ENCODE results near the gene ARL15.

ARL15 gene

GRCh38 chr5:54311176-54311677 is 854 bp upstream of the ARL15 start:
- no peaks in the 10 kb centered on the region for H4K20me1 ChIP-seq (ENCODE audit: insufficient read depth, low read length)
- peak overlapping the region; percentile 50 to 80; a peak in 3 of 4 replicates for H3K4me3 ChIP-seq (ENCODE audit: low read depth in 1 of 2, low read length in 2 of 2)
- H3K4me2 ChIP-seq (ENCODE audit: insufficient read depth, low read length), result peak overlapping the region; percentile 67
- H3K9ac ChIP-seq (ENCODE audit: low read depth, low read length), result peak overlapping the region; percentile 79
- H3K36me3 ChIP-seq (ENCODE audit: insufficient read depth, low read length), result no peaks in the 10 kb centered on the region
- no peak for TF ChIP-seq EZH2 (IDR thresholded peaks at IDR 0.05; ENCODE audit: borderline replicate concordance, low read depth, low read length, severe bottlenecking)
- TF ChIP-seq CTCF (IDR thresholded peaks at IDR 0.05; ENCODE audit: borderline replicate concordance, extremely low read depth, low read length, poor library complexity, severe bottlenecking), result no peak
- H3K9me3 ChIP-seq (ENCODE audit: insufficient read depth, low read length, severe bottlenecking), result no peaks in the 10 kb centered on the region
- no peak for DNase-seq
- H3K79me2 ChIP-seq (ENCODE audit: insufficient read depth, low read length), result peaks cover 23% of the 10 kb centered on the region
- H3K4me1 ChIP-seq (ENCODE audit: insufficient read depth, low read length), result peaks cover 33% of the 10 kb centered on the region
- no peak for ATAC-seq (ENCODE audit: insufficient read depth, low read depth)
- H3K27ac ChIP-seq (ENCODE audit: low read length), result peak overlapping the region; percentile 85
- no peaks in the 10 kb centered on the region for H3K27me3 ChIP-seq (ENCODE audit: insufficient read depth, low read length, poor library complexity)
- H2AFZ ChIP-seq (ENCODE audit: low read depth, low read length), result peak overlapping the region; percentile 96

GRCh38 chr5:54309691-54310432 is 511 bp downstream of the ARL15 start:
- Histone ChIP-seq H3K27me3 (ENCODE audit: insufficient read depth, low read length, poor library complexity) (no peaks in the 10 kb centered on the region), H3K4me2 (ENCODE audit: insufficient read depth, low read length) (peak overlapping the region; percentile 67), H3K4me3 (ENCODE audit: low read depth in 1 of 2, low read length in 2 of 2) (peak overlapping the region; percentile 58 to 80; a peak in 3 of 4 replicates), H3K79me2 (ENCODE audit: insufficient read depth, low read length) (peaks cover 27% of the 10 kb centered on the region), H4K20me1 (ENCODE audit: insufficient read depth, low read length) (no peaks in the 10 kb centered on the region), H3K36me3 (ENCODE audit: insufficient read depth, low read length) (no peaks in the 10 kb centered on the region), H3K9me3 (ENCODE audit: insufficient read depth, low read length, severe bottlenecking) (no peaks in the 10 kb centered on the region), H3K27ac (ENCODE audit: low read length) (peak overlapping the region; percentile 84), H3K9ac (ENCODE audit: low read depth, low read length) (peak overlapping the region; percentile 79), H3K4me1 (ENCODE audit: insufficient read depth, low read length) (peaks cover 33% of the 10 kb centered on the region), H2AFZ (ENCODE audit: low read depth, low read length) (peak overlapping the region; percentile 91)
- TF ChIP-seq EZH2 (IDR thresholded peaks at IDR 0.05; ENCODE audit: borderline replicate concordance, low read depth, low read length, severe bottlenecking), result no peak
- TF ChIP-seq CTCF (IDR thresholded peaks at IDR 0.05; ENCODE audit: borderline replicate concordance, extremely low read depth, low read length, poor library complexity, severe bottlenecking), result no peak
- ATAC-seq (ENCODE audit: insufficient read depth, low read depth), result peak; percentile 36
- DNase-seq, result peak; percentile 26

GRCh38 chr5:54309276-54309675 is 1.1 kb downstream of the ARL15 start:
- H2AFZ ChIP-seq (ENCODE audit: low read depth, low read length), result peak overlapping the region; percentile 91
- H3K36me3 ChIP-seq (ENCODE audit: insufficient read depth, low read length), result no peaks in the 10 kb centered on the region
- peak overlapping the region; percentile 58 to 80; a peak in 3 of 4 replicates for H3K4me3 ChIP-seq (ENCODE audit: low read depth in 1 of 2, low read length in 2 of 2)
- ATAC-seq (ENCODE audit: insufficient read depth, low read depth) (no peak), DNase-seq (no peak)
- H3K79me2 ChIP-seq (ENCODE audit: insufficient read depth, low read length), result peaks cover 27% of the 10 kb centered on the region
- H3K9ac ChIP-seq (ENCODE audit: low read depth, low read length), result peak overlapping the region; percentile 79
- peak overlapping the region; percentile 67 for H3K4me2 ChIP-seq (ENCODE audit: insufficient read depth, low read length)
- TF ChIP-seq CTCF (IDR thresholded peaks at IDR 0.05; ENCODE audit: borderline replicate concordance, extremely low read depth, low read length, poor library complexity, severe bottlenecking) (no peak), EZH2 (IDR thresholded peaks at IDR 0.05; ENCODE audit: borderline replicate concordance, low read depth, low read length, severe bottlenecking) (no peak)
- H3K27ac ChIP-seq (ENCODE audit: low read length), result peak overlapping the region; percentile 84; the same call in 1 of the 2 replicates
- H3K27me3 ChIP-seq (ENCODE audit: insufficient read depth, low read length, poor library complexity), result no peaks in the 10 kb centered on the region
- H4K20me1 ChIP-seq (ENCODE audit: insufficient read depth, low read length), result no peaks in the 10 kb centered on the region
- H3K9me3 ChIP-seq (ENCODE audit: insufficient read depth, low read length, severe bottlenecking), result no peaks in the 10 kb centered on the region
- peaks cover 33% of the 10 kb centered on the region for H3K4me1 ChIP-seq (ENCODE audit: insufficient read depth, low read length)
